Erythroblast (primary cell): ENCODE measurements around the gene SLC1A2.

ENCODE experiments used
- GATA1 ChIP-seq: IDR thresholded peaks from 2 replicates; pipeline ENCODE4 v1.6.1; 2011; ENCODE audit warnings: low read depth, mild to moderate bottlenecking, control low read depth, low read length, moderate library complexity
- POLR2A ChIP-seq: IDR thresholded peaks from 2 replicates; pipeline ENCODE4 v1.6.1; 2011; ENCODE audit warnings: mild to moderate bottlenecking, low read length

DNA sequence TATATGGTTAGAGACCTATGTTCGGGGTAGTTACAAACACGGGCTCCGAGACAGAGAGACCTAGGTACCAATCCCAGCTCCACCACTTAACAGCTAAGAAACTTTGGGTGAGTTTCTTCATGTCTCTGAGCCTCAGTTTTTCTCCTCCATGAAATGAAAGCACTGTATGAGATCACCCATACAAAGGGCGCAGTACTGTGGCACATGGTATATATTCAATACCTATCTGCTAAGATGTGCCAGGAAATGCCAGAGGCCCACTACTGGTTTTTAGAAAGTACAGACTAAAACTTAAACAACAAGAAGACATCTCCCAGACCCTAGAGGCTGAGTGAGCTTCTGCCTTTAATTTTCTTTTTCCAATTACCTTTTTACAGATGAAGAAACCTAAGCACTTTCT lies 69.5 kb downstream of the SLC1A2 start:
- no peak for TF ChIP-seq POLR2A
- TF ChIP-seq GATA1, result no peak
